CD4-positive, alpha-beta T cell treated with Interleukin-12 subunit alpha and Interleukin-12 subunit beta, for 1 hour (primary cell): Measurements from ENCODE around the gene BTBD9.

Experiments used
- DNase-seq: peaks from one replicate; pipeline ENCODE4 v3.0.0-alpha.2; 2020

Gene BTBD9

GRCh38 chr6:38503960-38504682 is 135.6 kb downstream of the BTBD9 start:
- no peak for DNase-seq

- DNase-seq, result no peak
Measured at GRCh38 chr6:38503032-38503773, 136.5 kb downstream of the BTBD9 start.

GRCh38 chr6:38502423-38502822 is 137.3 kb downstream of the BTBD9 start:
- DNase-seq, result no peak

- no peak for DNase-seq
Measured at GRCh38 chr6:38501931-38502330, 137.8 kb downstream of the BTBD9 start.

GRCh38 chr6:38499529-38500096 is 140.1 kb downstream of the BTBD9 start:
- no peak for DNase-seq

DNA sequence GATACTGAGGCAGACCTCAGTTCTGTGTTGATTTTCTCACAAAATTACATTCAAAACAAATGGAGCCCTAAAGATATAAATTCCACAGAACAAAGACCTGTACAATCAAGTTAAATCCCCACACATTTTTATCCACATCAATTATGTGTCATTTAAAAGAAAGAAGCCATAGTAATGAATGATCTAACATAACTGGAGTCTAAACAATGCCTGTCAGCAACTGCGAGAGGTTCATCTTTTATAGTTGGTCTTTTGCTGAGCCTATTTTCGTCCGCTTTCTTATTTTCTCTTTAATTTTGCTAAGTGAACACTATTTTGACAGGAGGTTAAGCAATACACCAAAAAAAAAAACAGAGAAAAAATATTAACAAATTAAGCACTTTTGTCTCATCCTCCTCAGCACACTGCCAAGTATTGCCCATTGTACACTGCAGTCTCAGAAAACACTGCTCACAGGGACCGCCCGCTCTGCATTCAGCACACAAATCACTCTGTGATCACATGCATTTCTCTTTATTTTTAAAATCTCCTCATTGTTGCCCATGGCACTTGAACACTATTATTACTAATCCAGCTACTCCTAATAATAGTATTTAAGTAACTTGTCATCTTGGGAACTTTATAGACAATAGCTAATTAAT is 140.8 kb downstream of the BTBD9 start:
- no peak for DNase-seq

GRCh38 chr6:38498085-38498484 is 141.6 kb downstream of the BTBD9 start:
- DNase-seq, result no peak

DNA sequence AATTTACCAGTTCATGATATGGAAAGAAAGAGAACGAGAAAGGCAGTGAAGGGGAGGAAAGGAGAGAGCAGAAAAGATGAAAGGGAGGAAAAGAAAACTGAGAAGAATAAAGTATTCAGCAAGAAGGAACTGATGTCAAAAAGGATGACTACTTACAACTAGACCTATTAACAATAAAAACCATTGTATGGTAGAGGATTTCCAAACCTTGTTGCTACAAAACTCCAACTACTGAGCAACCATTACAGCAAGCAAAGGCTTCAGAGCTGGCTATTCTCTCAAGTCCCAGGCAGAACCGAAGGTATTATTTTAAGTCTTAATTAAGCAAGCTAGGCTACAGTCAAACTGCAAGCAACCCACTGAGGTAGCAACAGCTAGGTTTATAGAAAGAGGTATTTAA is 142.2 kb downstream of the BTBD9 start:
- no peak for DNase-seq

GRCh38 chr6:38495922-38496635 is 143.7 kb downstream of the BTBD9 start:
- no peak for DNase-seq

DNA sequence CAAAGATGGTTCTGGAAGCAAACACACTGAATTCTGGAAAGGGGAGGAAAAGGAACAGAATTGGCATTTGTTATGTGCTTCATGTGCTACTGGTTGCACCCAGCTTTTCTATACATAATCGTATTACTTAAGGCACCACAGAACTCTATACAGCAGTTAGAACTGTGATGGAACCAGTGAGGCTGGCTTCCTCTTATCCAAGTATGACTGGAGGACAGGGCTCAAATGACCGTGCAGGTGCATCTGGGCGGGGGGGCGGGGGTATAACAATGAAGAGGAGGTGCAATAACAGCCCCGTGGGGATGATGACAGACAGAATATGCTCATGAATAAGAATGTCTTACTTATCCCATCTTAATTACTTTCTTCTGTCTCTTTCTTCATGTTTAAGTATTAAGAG is 144.2 kb downstream of the BTBD9 start:
- DNase-seq, result no peak

DNA sequence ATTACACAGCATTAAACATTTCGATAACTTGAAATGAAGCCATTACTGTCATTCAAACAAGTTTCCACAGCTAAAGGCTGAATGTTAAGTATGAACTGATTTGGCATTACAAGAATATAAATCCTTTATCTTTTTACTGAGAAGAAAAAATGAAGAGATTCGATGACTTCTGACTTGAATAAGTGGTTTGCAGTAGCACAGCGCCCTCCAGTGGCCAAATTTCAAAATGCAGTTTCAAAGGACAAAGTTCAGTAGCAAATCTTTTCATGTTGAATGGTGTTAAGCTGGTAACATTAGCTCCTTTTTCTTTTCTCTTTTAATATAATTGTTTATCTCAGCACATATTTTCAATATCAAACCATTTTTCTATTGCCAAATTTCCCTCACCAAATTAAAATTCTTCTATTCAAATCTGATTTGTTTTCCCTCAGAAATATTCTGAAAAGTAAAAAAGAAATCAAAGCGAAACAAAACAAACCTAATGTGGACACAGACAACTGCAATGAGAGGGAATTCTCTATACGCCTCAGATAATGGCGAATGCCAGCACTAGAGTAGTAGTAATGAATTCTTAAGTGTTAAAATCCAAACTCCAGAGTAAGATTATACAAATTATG is 145.7 kb downstream of the BTBD9 start:
- DNase-seq, result peak; percentile 76

GRCh38 chr6:38492031-38492430 is 147.7 kb downstream of the BTBD9 start:
- DNase-seq, result no peak

DNA sequence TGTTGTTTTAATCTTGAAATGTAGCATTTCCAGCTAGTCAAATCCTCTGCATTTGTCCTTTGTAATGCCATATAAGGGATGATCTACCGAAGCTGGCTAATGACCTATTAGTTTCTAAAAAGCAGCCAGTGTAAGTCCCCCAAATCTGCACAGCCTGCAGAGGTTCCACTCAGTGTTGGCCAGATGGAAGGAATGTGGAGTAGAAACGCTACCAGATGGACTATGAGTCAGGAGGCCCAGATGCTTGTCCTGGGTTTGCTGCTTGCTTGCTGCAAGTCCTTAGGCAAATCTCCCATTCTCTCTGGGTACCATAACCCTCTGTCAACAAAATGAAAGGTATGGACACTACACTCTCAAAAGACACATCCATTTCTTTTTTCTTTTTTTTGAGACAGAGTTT is 149.8 kb downstream of the BTBD9 start:
- no peak for DNase-seq

- DNase-seq, result no peak
Measured at GRCh38 chr6:38487423-38487822, 152.3 kb downstream of the BTBD9 start.

- no peak for DNase-seq
Measured at GRCh38 chr6:38485488-38485887, 154.2 kb downstream of the BTBD9 start.

- DNase-seq, result no peak
Measured at GRCh38 chr6:38484656-38485055, 155.1 kb downstream of the BTBD9 start.

DNA sequence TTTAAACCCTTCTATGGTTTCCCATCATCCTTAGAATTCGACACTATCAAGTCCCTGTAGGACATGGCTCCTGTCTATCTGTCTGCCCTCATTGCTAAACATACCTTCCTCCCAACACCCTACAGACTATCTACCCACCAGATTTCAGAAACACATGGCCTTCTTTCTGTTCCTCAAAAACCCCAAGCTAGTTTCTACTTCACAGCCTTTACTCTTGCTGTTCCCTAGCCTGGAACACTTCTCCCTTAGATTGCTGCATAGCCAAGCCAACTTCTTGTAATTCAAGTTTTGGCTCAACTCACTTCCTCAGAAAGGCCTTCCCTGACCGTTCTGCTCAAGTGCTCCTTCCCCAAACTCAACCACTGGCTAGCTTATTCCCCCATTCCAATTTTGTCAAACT is 156.2 kb downstream of the BTBD9 start:
- no peak for DNase-seq

GRCh38 chr6:38482466-38482865 is 157.3 kb downstream of the BTBD9 start:
- DNase-seq, result no peak

DNA sequence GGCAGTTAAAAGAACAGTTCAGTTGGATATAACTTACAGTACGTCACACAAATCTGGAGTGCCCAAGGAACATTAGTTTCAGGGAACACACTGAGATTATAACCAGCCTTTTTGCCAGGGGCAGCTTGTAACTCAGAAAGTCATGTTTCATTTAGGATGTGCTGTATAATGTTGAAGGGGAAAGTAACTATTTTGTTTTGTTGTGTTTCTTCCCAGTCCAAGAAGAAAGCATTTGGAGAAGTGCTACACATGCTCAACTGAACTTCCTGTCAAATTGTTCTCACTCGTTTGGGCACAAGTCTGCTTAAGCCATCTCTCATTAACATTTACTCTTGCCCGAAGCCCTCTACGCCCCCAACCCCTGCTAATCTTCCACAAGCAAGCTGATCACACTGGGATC is 157.9 kb downstream of the BTBD9 start:
- no peak for DNase-seq

- no peak for DNase-seq
Measured at GRCh38 chr6:38481211-38481836, 158.4 kb downstream of the BTBD9 start.

DNA sequence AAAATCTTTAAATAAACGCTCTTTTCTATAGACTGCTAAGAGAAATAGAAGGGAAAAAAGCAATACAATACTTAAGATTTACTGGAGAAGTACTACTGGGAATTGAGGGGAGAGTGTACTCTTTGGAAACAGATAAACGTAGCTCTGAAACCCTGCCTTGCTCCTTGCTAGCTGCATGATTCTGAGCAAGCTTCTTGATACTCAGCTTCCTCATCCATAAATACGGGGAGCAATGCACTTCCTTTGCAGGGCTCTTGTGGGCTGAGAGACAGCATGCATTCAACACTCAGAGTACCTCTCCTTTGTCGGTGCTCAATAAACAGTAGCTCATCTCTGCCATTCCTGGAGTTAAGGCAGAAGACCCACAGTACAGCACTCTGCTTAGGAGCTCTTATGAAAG is 159.7 kb downstream of the BTBD9 start:
- no peak for DNase-seq

GRCh38 chr6:38479331-38479730 is 160.4 kb downstream of the BTBD9 start:
- DNase-seq, result no peak
